HepG2 (cell line): Measurements from ENCODE around the gene NRSN2. TPM values are rescaled to one million over a fixed set of nuclear protein-coding genes. Genes with fewer than 3 reads are reported as not detected.
A peak's percentile ranks its signal among the peaks of the same experiment; 100 is the strongest.

Experiments used
- ATRX ChIP-seq: sonication (generic); formaldehyde crosslinking; IDR thresholded peaks from 2 replicates; pipeline ENCODE4 v1.4.0; 2020; ENCODE audit warnings: missing genetic modification reagents, borderline replicate concordance
- BRD4 ChIP-seq: sonication (generic); formaldehyde crosslinking; IDR thresholded peaks from 2 replicates; pipeline ENCODE4 v1.4.0; 2020; ENCODE audit warnings: missing genetic modification reagents
- DPF2 ChIP-seq: sonication (generic); formaldehyde crosslinking; IDR thresholded peaks from 2 replicates; pipeline ENCODE4 v1.4.0; 2020; ENCODE audit warnings: mild to moderate bottlenecking, low read depth, missing genetic modification reagents, borderline replicate concordance
- HDAC6 ChIP-seq: fragments of 200-600 bp; sonication (generic); IDR thresholded peaks from 2 replicates; pipeline ENCODE4 v1.7.0; 2017; ENCODE audit warnings: mild to moderate bottlenecking, antibody characterized with exemption, low read length, low read depth
- HNF4G ChIP-seq, 2 experiments: sonication (generic) in 1 of 2; formaldehyde crosslinking in 1 of 2; IDR thresholded peaks; 2 replicates each; pipeline versions ENCODE4 v1.4.0 to v1.6.1; 2011 to 2020; ENCODE audit warnings: borderline replicate concordance in 2 of 2, low read depth in 2 of 2, mild to moderate bottlenecking in 2 of 2, low read length in 1 of 2, missing genetic modification reagents in 1 of 2, moderate library complexity in 1 of 2
- JARID2 ChIP-seq: sonication (generic); formaldehyde crosslinking; IDR thresholded peaks from 2 replicates; pipeline ENCODE4 v1.8.1; 2023; ENCODE audit warnings: missing genetic modification reagents, inconsistent platforms; ENCODE audit not compliant: insufficient replicate concordance
- KLF15 ChIP-seq: sonication (generic); formaldehyde crosslinking; IDR thresholded peaks from 2 replicates; pipeline ENCODE4 v1.8.1; 2023; ENCODE audit warnings: borderline replicate concordance, mild to moderate bottlenecking, inconsistent platforms, missing genetic modification reagents, mixed read lengths
- KMT2A ChIP-seq: sonication (generic); formaldehyde crosslinking; IDR thresholded peaks from 2 replicates; pipeline ENCODE4 v1.4.0; 2020; ENCODE audit warnings: missing genetic modification reagents
- MAFG ChIP-seq: sonication (generic); formaldehyde crosslinking; IDR thresholded peaks from 2 replicates; pipeline ENCODE4 v1.5.1; 2020; ENCODE audit warnings: mild to moderate bottlenecking, missing genetic modification reagents
- MAFK ChIP-seq, 2 experiments: IDR thresholded peaks in 1 of 2; conservative IDR thresholded peaks in 1 of 2; 2 replicates each; pipeline ENCODE4 v1.6.1; 2011; ENCODE audit warnings: improper control_type of control experiment in 2 of 2, low read length in 2 of 2
- NFE2L1 ChIP-seq: sonication (generic); formaldehyde crosslinking; IDR thresholded peaks from 2 replicates; pipeline ENCODE4 v1.4.0; 2020; ENCODE audit warnings: missing genetic modification reagents, mild to moderate bottlenecking, borderline replicate concordance
- POLR2G ChIP-seq: fragments of 200-400 bp; formaldehyde crosslinking; IDR thresholded peaks from 2 replicates; pipeline ENCODE4 v1.6.1; 2018; ENCODE audit warnings: mild to moderate bottlenecking, low read depth, low read length, moderate library complexity
- SALL1 ChIP-seq: sonication (generic); formaldehyde crosslinking; IDR thresholded peaks from 2 replicates; pipeline ENCODE4 v1.8.0; 2022; ENCODE audit warnings: mild to moderate bottlenecking, missing genetic modification reagents
- SKI ChIP-seq: fragments of 450-650 bp; IDR thresholded peaks from one replicate; pipeline ENCODE4 v1.6.1; 2018; ENCODE audit warnings: mild to moderate bottlenecking; ENCODE audit not compliant: partially characterized antibody
- SP140L ChIP-seq: sonication (generic); formaldehyde crosslinking; IDR thresholded peaks from 2 replicates; pipeline ENCODE4 v1.4.0; 2020; ENCODE audit warnings: missing genetic modification reagents, borderline replicate concordance
- SP2 ChIP-seq: sonication (generic); formaldehyde crosslinking; IDR thresholded peaks from 2 replicates; pipeline ENCODE4 v1.5.1; 2020; ENCODE audit warnings: mild to moderate bottlenecking, missing genetic modification reagents
- THYN1 ChIP-seq: sonication (generic); formaldehyde crosslinking; IDR thresholded peaks from 2 replicates; pipeline ENCODE4 v1.8.1; 2023; ENCODE audit warnings: low read depth, mild to moderate bottlenecking, moderate library complexity, missing genetic modification reagents, borderline replicate concordance
- TMF1 ChIP-seq: sonication (generic); formaldehyde crosslinking; IDR thresholded peaks from 2 replicates; pipeline ENCODE4 v1.8.1; 2022; ENCODE audit warnings: low read depth, missing genetic modification reagents
- ZNF354B ChIP-seq: sonication (generic); formaldehyde crosslinking; IDR thresholded peaks from 2 replicates; pipeline ENCODE4 v1.8.0; 2022; ENCODE audit warnings: mild to moderate bottlenecking, missing genetic modification reagents
- ZNF550 ChIP-seq: sonication (generic); formaldehyde crosslinking; IDR thresholded peaks from 2 replicates; pipeline ENCODE4 v1.4.0; 2020; ENCODE audit warnings: mild to moderate bottlenecking, missing genetic modification reagents, borderline replicate concordance
- ZNF607 ChIP-seq: sonication (generic); formaldehyde crosslinking; IDR thresholded peaks from 2 replicates; pipeline ENCODE4 v1.5.1; 2020; ENCODE audit warnings: missing genetic modification reagents, mild to moderate bottlenecking, borderline replicate concordance
- ZNF782 ChIP-seq: sonication (generic); formaldehyde crosslinking; IDR thresholded peaks from 2 replicates; pipeline ENCODE4 v1.4.0; 2020; ENCODE audit warnings: missing genetic modification reagents, mild to moderate bottlenecking, borderline replicate concordance
- ZSCAN31 ChIP-seq: sonication (generic); formaldehyde crosslinking; IDR thresholded peaks from 2 replicates; pipeline ENCODE4 v1.5.0; 2020; ENCODE audit warnings: low read depth, mild to moderate bottlenecking, missing genetic modification reagents
- polyA plus RNA-seq, 8 experiments: library from polyadenylated mRNA; depleted of rRNA in 3 of 8; stranded (reverse) in 7 of 8; unstranded in 1 of 8; fragments of >200 nt; fragmentation: Illumina TruSeq in 4 of 8; extraction: Trizol in 4 of 8; gene quantifications; 2 replicates each; pipeline versions ENCODE4 v1.2.1 to v1.2.3, GENCODE V29; 2011 to 2016; ENCODE audit warnings: low read depth in 4 of 8, missing spikeins in 1 of 8, mixed read lengths in 1 of 8; ENCODE audit not compliant: insufficient read depth in 1 of 8
- total RNA-seq, 5 experiments: library from RNA; depleted of rRNA; stranded (reverse); fragments of >200 nt; fragmentation: Illumina TruSeq; extraction: Trizol; gene quantifications; 2 replicates each; pipeline ENCODE4 v1.2.3, GENCODE V29; 2016; ENCODE audit warnings: low read depth in 1 of 5
- TF ChIP-seq, protein P1 (sequence below): IDR thresholded peaks from 2 replicates; pipeline ENCODE4 v1.6.1; 2016; ENCODE audit warnings: mild to moderate bottlenecking, missing biosample characterization, missing genetic modification reagents
- TF ChIP-seq, protein P2 (sequence below): sonication (generic); formaldehyde crosslinking; conservative IDR thresholded peaks from 2 replicates; pipeline ENCODE4 v1.4.0; 2020; ENCODE audit warnings: missing genetic modification reagents

The NRSN2 gene
- total and polyA plus RNA-seq, 2 of the 13 experiments (the other 11 are each of a cell fraction or from before 2014, with no cell fraction given): 32.3 to 49.4 TPM

DNA sequence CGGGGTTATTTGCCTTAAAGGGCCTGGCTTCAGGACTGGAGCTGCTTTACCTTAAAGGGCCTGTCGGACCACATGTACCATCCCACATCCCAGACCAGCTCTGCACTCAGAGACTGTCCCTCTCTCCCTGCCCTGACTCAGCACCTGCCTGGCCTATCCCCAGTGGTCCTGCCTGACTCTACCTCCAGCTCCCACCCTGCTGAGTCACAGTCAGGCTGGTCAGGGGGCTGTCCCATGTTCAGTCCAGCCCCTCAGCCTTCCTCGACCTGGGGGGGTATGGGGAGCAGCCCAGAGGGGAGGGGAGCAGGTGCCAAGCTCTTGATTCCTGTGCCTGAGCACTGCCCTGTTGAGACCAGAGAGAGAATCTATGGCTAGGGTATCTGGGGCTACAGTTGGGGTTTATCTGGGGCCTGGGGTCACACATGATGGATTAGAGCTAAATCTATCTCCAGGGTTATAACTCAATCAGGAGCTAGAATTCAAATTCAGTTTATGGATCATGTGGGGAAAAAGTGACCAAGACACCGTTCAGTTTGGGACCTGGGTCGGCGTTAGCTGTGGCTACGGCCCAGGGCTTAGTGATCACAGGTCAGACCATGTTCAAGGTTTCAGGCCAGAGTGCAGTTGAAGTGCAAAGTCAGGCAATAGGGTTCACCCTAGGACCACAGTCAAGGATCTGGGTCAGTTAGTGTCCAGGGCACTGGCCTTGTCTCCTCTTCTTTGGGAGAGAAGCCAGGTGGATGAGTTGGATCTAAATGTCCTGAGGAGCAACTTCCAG is 24.3 kb downstream of the NRSN2 start (continued):
- TF ChIP-seq SP140L (CRISPR knock-in tag) (0 out of 2 replicates have a peak, but pooled peaks have one; percentile 30), KMT2A (CRISPR knock-in tag) (peak; percentile 28; the same call in 1 of the 2 replicates), TMF1 (peak; percentile 69), MAFK (conservative IDR thresholded peaks at IDR 0.05 in 1 of 2, IDR thresholded peaks at IDR 0.05 in 1 of 2; ENCODE audit: low read length in 2 of 2) (peak; percentile 58 to 85), SP2 (CRISPR knock-in tag) (0 out of 2 replicates have a peak, but pooled peaks have one; percentile 23), THYN1 (0 out of 2 replicates have a peak, but pooled peaks have one; percentile 4), ZNF550 (CRISPR knock-in tag) (0 out of 2 replicates have a peak, but pooled peaks have one; percentile 44), ZNF782 (no peak; the same call in 1 of the 2 replicates), ZNF607 (CRISPR knock-in tag) (peak; percentile 85; the same call in 1 of the 2 replicates), ATRX (0 out of 2 replicates have a peak, but pooled peaks have one; percentile 14), HNF4G (IDR thresholded peaks at IDR 0.05; ENCODE audit: borderline replicate concordance, low read depth, low read length) (peak; percentile 52; the same call in 1 of the 2 replicates), HNF4G (CRISPR knock-in tag; IDR thresholded peaks at IDR 0.05; ENCODE audit: borderline replicate concordance, low read depth) (no peak), JARID2 (CRISPR knock-in tag) (peak; percentile 11), NFE2L1 (CRISPR knock-in tag) (peak; percentile 92; the same call in 1 of the 2 replicates), BRD4 (CRISPR knock-in tag) (peak; percentile 74; the same call in 1 of the 2 replicates), DPF2 (CRISPR knock-in tag) (no peak), MAFG (peak; percentile 75; the same call in 1 of the 2 replicates), KLF15 (0 out of 2 replicates have a peak, but pooled peaks have one; percentile 19), SKI (peak; percentile 98), POLR2G (no peak; the same call in 1 of the 2 replicates), ZNF354B (CRISPR knock-in tag) (peak; percentile 92; the same call in 1 of the 2 replicates), ZSCAN31 (CRISPR knock-in tag) (no peak), HDAC6 (no peak), SALL1 (no peak; the same call in 1 of the 2 replicates)
- TF ChIP-seq, protein P1, sequence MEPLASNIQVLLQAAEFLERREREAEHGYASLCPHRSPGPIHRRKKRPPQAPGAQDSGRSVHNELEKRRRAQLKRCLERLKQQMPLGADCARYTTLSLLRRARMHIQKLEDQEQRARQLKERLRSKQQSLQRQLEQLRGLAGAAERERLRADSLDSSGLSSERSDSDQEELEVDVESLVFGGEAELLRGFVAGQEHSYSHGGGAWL (CRISPR knock-in tag): no peak
- TF ChIP-seq, protein P2, sequence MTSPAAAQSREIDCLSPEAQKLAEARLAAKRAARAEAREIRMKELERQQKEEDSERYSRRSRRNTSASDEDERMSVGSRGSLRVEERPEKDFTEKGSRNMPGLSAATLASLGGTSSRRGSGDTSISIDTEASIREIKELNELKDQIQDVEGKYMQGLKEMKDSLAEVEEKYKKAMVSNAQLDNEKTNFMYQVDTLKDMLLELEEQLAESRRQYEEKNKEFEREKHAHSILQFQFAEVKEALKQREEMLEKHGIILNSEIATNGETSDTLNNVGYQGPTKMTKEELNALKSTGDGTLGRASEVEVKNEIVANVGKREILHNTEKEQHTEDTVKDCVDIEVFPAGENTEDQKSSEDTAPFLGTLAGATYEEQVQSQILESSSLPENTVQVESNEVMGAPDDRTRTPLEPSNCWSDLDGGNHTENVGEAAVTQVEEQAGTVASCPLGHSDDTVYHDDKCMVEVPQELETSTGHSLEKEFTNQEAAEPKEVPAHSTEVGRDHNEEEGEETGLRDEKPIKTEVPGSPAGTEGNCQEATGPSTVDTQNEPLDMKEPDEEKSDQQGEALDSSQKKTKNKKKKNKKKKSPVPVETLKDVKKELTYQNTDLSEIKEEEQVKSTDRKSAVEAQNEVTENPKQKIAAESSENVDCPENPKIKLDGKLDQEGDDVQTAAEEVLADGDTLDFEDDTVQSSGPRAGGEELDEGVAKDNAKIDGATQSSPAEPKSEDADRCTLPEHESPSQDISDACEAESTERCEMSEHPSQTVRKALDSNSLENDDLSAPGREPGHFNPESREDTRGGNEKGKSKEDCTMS (CRISPR knock-in tag): peak; percentile 15; the same call in 1 of the 2 replicates
